ENCODE data around the gene ATRIP. TPM values are rescaled to one million over a fixed set of nuclear protein-coding genes. Genes with fewer than 3 reads are reported as not detected.

The ATRIP gene
- total RNA-seq, 1 donor: 7.8 TPM

DNA sequence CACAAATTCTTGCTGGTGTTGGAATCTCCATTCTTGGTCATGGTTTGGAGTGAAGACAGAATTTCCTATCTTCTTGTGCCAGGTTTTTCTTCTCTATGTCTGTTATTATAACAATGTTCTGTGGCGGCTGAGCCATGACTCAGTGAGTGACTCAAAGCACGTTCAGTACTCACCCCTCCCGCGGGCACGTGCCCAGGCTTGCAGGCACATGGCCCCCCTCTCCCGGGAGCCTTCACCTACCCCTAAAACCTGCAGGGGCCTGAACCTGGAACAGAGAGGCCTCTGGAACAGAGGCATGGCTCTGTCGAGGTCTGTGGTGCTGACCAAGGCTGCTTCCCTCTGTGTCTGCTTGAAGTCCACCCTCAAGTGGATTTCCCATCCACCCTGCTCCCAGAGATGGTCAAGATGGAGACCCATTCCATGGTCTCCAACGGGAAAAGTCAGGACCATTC, 44.2 kb upstream of the ATRIP start:
- no peak overlapping the region for H3K4me3 ChIP-seq (ENCODE audit: low read depth, low read length)
- peak; percentile 77 for DNase-seq (ENCODE audit: low read depth)
- TF ChIP-seq, protein P1, sequence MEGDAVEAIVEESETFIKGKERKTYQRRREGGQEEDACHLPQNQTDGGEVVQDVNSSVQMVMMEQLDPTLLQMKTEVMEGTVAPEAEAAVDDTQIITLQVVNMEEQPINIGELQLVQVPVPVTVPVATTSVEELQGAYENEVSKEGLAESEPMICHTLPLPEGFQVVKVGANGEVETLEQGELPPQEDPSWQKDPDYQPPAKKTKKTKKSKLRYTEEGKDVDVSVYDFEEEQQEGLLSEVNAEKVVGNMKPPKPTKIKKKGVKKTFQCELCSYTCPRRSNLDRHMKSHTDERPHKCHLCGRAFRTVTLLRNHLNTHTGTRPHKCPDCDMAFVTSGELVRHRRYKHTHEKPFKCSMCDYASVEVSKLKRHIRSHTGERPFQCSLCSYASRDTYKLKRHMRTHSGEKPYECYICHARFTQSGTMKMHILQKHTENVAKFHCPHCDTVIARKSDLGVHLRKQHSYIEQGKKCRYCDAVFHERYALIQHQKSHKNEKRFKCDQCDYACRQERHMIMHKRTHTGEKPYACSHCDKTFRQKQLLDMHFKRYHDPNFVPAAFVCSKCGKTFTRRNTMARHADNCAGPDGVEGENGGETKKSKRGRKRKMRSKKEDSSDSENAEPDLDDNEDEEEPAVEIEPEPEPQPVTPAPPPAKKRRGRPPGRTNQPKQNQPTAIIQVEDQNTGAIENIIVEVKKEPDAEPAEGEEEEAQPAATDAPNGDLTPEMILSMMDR (IDR thresholded peaks at IDR 0.05; ENCODE audit: insufficient read depth, low read depth, low read length): no peak

DNA sequence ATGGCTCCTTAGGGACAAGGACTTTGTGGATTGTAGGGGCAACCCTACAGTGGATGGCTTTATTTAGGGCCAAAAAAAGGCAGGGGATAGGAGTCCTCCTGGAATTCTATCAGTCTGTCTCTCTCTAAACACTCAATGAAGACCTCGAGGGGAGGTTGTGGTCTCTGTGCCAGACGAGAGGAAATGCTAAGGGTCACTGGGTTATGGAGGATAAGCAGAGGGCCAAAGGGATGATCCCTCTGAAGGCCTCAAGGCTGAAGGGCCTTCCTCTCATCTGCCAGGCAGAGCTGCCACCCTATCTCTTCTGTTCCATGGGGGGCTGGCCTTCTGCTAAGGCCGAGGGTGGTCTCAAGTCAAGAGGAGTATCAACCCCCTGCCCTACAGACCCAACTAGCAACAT, 43.6 kb upstream of the ATRIP start:
- H3K4me3 ChIP-seq (ENCODE audit: low read depth, low read length): no peak overlapping the region
- no peak for DNase-seq (ENCODE audit: low read depth)
- TF ChIP-seq, protein P1 (IDR thresholded peaks at IDR 0.05; ENCODE audit: insufficient read depth, low read depth, low read length): no peak

DNA sequence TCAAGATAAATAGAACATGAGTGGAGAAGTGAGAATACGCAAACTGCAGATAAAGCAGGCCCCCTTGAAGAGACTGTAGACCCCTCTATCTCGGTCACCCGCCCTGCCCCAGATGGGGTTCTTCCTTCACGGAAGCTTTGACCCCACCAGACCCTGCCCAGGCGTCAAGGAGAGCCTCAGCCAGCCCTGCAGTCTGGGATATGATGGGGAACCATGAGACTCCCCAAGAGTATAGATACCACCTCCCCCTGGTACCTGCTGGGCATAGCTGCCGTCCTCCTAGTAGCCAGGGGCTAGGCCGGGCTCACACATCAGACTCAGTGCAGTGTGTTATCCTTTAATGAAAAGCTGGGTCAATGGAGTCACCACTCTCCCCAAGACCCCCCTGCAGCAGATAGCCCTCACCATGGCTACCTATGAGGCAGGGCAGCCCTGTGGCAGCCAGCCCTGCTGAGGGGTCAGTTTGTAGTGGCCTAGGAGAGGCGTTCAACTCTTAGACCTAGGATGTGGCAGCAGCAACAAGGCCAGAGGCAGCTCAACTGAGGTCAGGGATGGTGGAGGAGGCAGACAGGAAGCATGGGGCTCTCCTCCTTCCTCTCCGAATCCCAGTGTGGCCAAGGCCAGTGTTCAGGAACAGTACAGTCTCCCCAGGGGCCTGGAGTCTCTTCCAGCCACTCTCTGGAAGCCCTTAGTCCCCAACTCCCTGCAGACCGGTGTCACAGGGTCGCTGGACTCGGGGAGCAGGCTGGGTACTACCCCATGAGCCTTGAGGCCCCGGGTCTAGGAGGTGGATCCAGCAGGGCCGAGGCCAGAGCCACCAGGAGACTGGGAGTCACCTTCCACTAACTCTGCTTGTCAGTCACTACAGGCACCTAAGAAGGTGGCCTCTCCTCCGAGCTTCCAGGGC, 42.8 kb upstream of the ATRIP start:
- no peak for DNase-seq (ENCODE audit: low read depth)
- no peak overlapping the region for H3K4me3 ChIP-seq (ENCODE audit: low read depth, low read length)
- TF ChIP-seq, protein P1 (IDR thresholded peaks at IDR 0.05; ENCODE audit: insufficient read depth, low read depth, low read length): no peak

DNA sequence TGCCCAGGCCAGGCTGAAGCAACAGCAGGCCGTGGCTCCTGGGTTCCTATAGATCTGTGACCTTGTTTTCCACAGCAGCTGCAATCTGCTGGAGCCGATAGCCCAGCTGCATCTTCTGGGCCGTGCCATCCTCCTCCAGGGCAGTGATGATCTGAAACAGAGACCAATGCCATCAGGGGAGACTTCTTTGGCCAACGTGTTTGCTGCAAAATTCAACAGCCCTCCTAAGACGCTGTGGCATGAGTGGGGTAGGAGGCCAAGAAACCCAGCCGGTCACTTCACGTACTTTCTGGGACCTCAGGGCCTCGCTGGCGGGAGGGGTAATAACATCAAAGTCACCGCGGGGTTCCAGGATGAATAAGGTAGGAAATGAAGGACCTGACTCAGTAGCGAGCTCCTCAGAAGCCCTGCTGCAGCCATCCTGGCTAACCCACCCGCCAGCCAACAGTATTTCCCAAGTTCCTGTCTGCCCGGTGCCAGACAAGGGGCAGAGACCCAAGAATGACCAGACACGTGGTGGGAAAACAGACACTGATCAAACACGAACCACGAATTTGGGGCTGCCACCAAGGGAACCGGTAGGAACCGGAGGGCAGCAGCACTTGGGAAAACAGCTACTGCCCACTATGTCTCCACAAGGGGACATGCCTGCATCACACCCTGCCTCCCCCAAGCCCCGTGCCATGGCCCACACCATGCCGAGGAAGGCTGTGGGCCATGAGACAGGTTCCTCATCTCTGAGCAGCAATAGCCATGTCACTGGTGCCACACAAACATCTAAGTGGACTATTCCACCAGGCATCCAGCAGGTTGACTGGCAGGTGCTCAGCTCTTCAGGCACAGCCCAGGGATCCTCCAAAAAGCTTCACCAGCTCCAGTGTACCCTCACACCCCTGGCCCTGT, 41.8 kb upstream of the ATRIP start:
- no peak overlapping the region for H3K4me3 ChIP-seq (ENCODE audit: low read depth, low read length)
- TF ChIP-seq, protein P1 (IDR thresholded peaks at IDR 0.05; ENCODE audit: insufficient read depth, low read depth, low read length): no peak
- DNase-seq (ENCODE audit: low read depth): no peak

DNA sequence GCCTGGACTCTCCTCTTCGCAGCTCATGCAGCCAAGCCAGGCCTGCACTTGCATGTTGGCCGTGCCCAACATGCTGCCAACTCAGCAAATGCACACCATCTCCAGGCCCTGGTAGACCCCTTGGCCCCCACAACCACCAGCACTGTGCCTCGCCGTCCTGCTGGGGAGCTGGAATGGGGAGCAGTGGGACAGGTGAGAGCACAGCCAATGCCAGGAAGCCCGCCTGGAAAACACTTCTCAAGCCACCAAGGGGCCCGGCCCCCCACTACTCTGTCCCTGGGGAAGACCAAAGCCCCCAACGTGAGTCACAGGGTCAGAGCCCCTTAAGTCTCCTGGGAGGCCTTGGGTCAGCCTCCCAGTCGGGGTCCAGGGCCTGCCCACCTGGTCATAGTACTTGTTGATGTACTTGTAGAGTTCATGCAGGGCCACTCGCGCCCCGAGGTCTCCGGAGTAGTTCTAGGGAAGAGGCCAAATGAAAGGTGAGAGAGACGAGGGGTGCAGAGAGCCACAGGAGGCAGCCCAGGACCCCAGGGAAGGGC, 41.1 kb upstream of the ATRIP start:
- TF ChIP-seq, protein P1 (IDR thresholded peaks at IDR 0.05; ENCODE audit: insufficient read depth, low read depth, low read length): no peak
- no peak for DNase-seq (ENCODE audit: low read depth)
- no peak overlapping the region for H3K4me3 ChIP-seq (ENCODE audit: low read depth, low read length)

DNA sequence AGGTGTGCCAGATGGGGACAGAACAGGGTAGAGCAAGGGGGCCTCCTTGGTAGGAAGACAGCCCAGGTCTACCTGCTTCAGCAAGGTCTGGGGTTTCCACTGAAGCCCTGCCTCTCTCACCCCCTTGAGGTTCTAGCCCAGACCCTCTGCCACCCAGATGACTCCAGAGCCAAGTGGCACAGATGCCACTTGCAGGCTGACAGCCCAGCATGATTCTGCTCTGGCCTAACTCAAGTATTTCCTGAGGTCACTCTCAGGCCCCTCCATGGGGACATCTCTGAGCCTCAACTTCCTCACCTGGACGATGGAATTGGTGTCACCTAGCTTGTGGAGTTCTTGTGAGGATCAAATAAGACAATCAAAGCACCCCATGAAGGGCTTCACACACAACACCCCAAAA, 40.6 kb upstream of the ATRIP start:
- no peak for DNase-seq (ENCODE audit: low read depth)
- TF ChIP-seq, protein P1 (IDR thresholded peaks at IDR 0.05; ENCODE audit: insufficient read depth, low read depth, low read length): no peak
- H3K4me3 ChIP-seq (ENCODE audit: low read depth, low read length): no peak overlapping the region
